GM11168 (cell line): ENCODE data around the gene TSR1.

Source experiments
- in situ Hi-C: fragments of 300-500 bp; cut with MboI; formaldehyde crosslinking; loops from one replicate; pipeline ENCODE4 v1.12.0; 2022; ENCODE audit warnings: low sequenced_read_pairs; ENCODE audit not compliant: unreplicated experiment

Gene TSR1

DNA sequence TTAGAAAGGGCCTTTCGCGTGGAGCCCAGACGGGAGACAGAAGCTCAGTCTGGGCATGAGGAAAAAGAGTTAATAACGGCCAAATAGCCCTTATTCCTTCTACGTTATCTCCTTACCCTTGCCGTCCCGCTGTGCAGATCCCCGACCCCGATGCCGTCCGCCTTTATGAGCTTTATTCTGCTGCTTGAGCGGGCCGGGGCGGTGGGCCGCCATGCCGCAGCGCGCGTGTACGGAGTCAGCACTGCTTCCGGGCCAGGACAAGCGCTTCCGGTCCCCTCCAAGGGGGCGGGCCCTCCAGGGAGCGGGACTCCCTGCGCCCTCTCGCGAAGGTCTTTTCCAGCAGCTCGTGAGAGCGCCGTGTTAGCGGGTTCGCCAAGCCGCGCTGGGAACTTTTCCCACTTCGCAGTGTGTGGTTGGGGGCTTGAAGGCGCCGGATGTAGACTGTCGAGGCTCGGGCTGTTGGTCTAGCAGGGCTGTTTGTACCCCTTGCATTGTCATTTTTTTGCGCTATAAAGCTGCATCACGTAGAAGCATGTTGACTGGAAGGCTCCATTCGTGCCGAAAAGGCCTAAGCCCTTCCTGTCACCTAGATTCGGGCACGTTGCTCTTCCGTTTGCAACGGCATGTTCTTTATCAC is at the start of gene TSR1:
TSR1 (minus strand) TSS at position 243 of the 637 bp plus-strand sequence; CDS start at position 213, 30 bp downstream.
- in situ Hi-C loops = no loop called here

GRCh38 chr17:2385240-2386210 is 49.3 kb upstream of the TSR1 start:
- in situ Hi-C loops = no loop called here

DNA sequence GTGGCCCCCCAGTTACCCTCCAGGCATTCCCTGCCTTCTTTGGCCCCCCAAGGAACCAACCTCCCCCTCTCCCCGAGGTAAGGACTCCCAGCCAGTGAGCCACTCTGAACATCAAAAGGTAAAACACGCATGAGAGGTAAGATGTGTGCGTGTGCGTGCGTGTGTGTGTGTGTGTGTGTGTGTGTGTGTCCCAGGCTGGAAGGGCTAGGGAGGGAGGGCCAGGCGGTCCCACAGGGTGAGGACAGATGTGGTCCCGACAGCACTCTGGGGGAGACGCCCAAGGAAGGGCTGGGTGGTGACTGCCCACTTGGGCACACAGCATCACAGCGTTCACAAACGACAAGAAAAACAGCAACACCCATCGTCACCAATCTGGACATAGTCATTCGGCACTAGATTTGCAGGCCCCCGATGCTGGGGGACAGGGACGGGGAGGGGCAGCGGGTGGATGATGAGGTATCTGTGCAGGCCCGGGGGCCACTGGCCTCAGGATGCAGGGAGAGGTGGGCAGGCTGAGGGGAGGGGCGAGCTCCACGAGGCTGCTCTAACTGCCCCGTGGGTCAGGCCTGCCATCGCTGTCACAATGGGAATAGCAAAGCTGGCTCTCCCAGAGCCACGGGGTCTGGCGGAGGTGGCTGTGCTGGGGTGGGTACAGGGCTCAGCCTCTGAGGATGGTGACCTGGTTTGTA is 48.3 kb upstream of the TSR1 start:
- in situ Hi-C loops = no loop called here

- in situ Hi-C loops = no loop called here
These were observed 47.4 kb upstream of the TSR1 start for GRCh38 chr17:2383628-2384167.

GRCh38 chr17:2380950-2381649 is 44.8 kb upstream of the TSR1 start:
- in situ Hi-C loops = no loop called here

- in situ Hi-C loops = no loop called here
These were observed 44.1 kb upstream of the TSR1 start for GRCh38 chr17:2380226-2380922.

DNA sequence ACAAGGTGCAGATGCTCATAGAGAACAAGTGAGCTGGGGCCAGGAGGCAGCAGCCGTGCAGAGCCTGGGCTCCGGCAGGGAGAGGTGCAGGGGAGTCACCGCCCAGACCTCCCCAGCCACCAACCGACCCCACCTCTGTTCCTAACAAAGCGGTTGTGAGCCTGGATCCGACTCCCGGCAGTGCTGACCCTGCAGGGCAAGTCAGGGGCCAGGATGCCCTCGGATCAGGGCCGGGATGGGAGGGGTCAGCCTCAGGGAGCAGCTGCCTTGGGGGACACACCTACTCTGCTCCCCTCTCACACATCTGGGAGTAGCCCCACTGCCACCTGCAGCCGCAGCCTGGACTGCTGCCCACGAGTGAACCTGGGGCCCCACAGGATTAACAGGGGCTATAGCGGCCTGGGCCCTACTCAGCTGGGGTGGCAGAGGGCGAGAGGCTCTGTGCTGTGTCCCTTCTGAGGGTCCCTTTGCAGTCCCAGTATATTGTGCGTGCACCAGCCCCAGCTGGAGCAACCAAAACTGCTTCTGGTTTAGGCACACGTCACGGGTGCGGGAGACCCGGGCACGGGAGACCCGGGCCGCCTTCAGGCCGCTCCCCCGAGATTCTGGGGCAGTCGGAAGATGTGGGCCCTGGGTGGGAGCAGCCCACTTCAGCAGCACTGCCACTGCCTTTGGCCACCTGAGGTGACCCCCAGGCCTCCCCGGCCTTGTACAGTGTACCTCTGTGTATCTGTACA is 43.4 kb upstream of the TSR1 start:
- in situ Hi-C loops = no loop called here

DNA sequence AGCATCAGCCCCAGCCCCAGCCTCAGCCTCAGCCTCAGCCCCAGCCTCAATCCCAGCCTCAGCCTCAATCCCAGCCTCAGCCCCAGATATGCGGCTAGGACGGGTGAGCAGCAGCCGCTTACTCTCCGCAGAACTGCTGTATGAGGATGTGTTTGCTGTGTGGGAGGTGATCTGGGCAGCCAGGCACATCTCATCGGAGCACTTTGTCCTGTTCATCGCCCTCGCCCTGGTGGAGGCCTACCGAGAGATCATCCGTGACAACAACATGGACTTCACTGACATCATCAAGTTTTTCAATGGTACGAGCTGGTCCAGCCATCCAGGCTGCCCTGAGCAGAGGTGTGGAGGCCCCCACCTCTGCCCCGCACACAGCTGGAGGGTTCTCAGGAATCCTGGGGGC is 42.6 kb upstream of the TSR1 start:
- in situ Hi-C loops = no loop called here

GRCh38 chr17:2377659-2378058 is 41.4 kb upstream of the TSR1 start:
- in situ Hi-C loops = no loop called here

DNA sequence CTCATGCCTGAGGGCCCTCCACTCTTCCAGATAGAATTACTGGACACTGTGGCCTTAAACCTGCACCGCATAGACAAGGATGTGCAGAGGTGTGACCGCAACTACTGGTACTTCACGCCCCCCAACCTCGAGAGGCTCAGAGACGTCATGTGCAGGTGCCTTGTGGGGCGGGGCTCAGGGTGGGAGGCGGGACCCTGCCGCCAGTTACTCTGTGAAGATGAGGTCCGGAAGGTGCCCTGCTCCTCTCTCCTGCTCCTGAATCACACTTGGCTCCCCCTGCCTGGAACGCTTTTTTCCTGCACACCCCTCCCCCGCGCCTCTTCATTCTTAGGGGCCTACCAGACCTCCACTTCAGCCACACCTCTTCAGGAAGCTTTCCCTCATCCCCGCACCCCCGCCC is 39.9 kb upstream of the TSR1 start:
- in situ Hi-C loops = no loop called here

DNA sequence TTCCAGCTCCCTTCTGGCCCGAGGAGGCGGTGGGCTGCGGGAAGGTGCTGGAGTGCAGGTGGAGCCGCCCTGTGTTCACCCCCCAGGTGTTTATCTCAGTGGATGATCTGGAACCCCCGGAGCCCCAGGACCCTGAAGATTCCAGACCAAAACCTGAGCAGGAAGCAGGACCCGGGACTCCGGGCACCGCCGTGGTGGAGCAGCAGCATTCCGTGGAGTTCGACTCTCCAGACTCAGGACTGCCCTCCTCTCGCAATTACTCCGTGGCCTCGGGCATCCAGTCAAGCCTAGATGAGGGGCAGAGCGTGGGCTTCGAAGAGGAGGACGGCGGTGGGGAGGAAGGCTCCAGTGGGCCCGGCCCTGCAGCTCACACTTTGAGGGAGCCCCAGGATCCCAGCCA is 39.1 kb upstream of the TSR1 start:
- in situ Hi-C loops = no loop called here

DNA sequence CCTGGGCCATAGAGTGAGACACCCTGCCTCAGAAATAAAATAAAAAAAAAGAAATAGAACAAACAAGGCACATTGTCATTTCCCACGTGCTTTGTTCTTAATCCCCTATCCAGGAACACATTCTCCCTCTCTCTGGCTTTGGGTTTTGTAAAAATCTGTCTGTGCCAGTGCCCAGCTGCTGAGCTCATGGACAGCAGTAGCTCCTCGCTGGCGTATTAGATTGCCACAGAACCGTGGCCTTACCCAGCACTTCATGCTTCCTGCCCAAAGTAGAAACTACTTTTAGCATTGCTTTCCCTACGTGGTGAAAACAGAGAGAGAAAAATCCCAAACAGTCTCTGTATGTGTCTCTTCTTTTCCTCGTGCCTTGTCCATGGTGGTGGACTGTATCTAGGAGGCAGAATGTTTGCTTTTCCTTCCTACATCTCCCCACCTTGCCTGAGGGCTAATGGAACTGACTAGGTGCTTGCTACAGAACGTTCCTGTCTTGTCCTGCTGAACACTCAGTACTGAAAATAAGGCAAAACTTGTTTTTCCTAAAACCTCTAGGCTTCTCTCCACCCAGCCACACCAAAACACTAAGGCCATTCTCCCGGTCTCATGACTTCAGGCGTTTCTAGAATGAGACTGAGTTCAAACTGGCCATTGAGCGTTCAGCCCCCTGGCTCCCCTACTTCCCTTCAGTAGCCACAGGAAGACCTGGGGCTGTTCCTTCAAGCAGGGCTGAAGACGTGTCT is 38.5 kb upstream of the TSR1 start:
- in situ Hi-C loops = no loop called here

DNA sequence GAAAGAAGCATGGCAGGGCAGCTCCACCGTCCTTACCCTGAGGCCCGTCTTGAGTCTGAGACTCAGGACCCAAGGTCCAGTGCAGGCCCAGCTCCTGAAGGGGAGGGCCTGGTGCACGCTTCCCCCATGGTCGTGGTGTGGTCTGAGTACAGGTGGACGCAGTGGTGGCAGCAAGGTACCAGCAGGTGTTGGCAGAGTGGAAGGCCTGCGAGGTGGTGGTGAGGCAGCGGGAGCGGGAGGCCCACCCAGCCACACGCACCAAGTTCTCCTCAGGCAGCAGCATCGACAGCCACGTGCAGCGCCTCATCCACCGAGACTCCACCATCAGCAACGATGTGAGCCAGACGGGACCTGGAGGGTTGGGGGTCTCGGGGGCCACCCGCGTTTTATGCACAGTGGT is 36.9 kb upstream of the TSR1 start:
- in situ Hi-C loops = no loop called here

DNA sequence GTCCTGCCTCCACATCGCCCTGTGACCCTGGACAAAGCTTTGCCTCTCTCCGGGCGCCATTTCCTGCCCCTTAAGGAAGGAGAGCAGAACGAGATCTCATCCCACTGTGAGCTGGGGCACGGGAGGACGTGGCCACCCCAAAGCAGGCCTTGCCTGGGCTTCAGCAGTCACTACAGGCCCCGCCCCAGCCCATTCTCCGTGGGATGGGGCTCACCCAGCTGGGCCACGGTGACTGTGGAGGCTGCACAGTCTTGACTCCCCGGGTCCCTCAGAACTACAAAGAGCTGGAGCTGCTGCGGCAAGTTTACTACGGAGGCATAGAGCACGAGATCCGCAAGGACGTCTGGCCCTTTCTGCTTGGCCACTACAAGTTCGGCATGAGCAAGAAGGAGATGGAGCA is 36.4 kb upstream of the TSR1 start:
- in situ Hi-C loops = no loop called here

DNA sequence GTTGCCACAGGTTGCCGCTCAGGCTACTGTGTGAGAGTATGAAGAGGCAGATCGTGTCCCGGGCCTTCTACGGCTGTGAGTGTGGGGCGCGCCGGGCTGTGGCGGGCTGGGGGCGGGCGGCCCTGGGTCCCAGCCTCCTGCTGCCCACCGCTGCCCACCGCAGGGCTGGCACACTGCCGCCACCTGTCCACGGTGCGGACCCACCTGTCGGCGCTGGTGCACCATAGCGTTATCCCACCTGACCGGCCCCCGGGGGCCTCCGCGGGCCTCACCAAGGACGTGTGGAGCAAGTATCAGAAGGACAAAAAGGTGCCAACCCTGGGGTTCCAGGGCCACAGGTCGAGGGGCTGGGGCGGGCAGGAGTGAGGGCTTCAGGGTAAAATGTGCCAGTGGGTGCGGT is 35.9 kb upstream of the TSR1 start:
- in situ Hi-C loops = no loop called here

- in situ Hi-C loops = no loop called here
These were observed 35.2 kb upstream of the TSR1 start for GRCh38 chr17:2371183-2372130.

GRCh38 chr17:2370211-2370589 is 33.9 kb upstream of the TSR1 start:
- in situ Hi-C loops = no loop called here
